K562 (cell line): ENCODE results near the gene PALLD.

Source experiments
- EP300 ChIP-seq: IDR thresholded peaks from 2 replicates; pipeline ENCODE4 v1.6.1; 2012; ENCODE audit warnings: low read length, improper control_type of control experiment
- MAZ ChIP-seq, 2 experiments: fragments of 450-650 bp in 1 of 2; sonication (generic) in 1 of 2; formaldehyde crosslinking; IDR thresholded peaks in 1 of 2; conservative IDR thresholded peaks in 1 of 2; 2 replicates each; pipeline versions ENCODE4 v1.4.0 to v1.5.0; 2020; ENCODE audit warnings: mild to moderate bottlenecking in 1 of 2, missing genetic modification reagents in 1 of 2
- RB1 ChIP-seq: fragments of 450-650 bp; IDR thresholded peaks from 2 replicates; pipeline ENCODE4 v1.6.1; 2017; ENCODE audit warnings: low read depth, mild to moderate bottlenecking
- SP1 ChIP-seq: sonication (generic); formaldehyde crosslinking; IDR thresholded peaks from 2 replicates; pipeline ENCODE4 v1.8.1; 2022; ENCODE audit warnings: mild to moderate bottlenecking, missing genetic modification reagents
- TF ChIP-seq, protein P1 (sequence below), 2 experiments: fragments of 450-650 bp; formaldehyde crosslinking in 1 of 2; IDR thresholded peaks; 2 replicates each; pipeline versions ENCODE4 v1.4.0 to v1.6.1; 2014 to 2020; ENCODE audit warnings: mild to moderate bottlenecking in 2 of 2, borderline replicate concordance in 1 of 2, low read depth in 1 of 2

DNA sequence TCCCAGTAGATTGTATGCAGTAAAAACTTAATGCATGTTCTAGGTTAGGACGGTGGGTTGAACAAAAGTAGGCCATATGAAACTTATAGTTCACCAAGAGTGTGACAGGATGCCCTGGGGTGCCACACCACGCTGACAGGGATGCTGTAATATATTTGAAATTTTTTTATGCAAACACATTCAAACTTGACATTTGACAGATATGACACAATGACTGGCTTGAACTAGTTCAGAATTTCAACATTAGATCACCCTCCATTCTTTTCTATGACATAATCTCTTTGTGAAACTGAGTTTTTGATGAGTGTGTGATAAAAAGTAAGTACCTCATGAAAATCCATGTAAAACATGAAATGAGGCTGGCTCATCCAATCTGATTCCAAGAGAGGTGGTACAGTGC is 198.4 kb downstream of the PALLD start:
- no peak for TF ChIP-seq RB1
- TF ChIP-seq MAZ (CRISPR knock-in tag; conservative IDR thresholded peaks at IDR 0.05 in 1 of 2, IDR thresholded peaks at IDR 0.05 in 1 of 2): no peak
- no peak for TF ChIP-seq SP1 (CRISPR knock-in tag)
- TF ChIP-seq EP300: no peak
- TF ChIP-seq, protein P1, sequence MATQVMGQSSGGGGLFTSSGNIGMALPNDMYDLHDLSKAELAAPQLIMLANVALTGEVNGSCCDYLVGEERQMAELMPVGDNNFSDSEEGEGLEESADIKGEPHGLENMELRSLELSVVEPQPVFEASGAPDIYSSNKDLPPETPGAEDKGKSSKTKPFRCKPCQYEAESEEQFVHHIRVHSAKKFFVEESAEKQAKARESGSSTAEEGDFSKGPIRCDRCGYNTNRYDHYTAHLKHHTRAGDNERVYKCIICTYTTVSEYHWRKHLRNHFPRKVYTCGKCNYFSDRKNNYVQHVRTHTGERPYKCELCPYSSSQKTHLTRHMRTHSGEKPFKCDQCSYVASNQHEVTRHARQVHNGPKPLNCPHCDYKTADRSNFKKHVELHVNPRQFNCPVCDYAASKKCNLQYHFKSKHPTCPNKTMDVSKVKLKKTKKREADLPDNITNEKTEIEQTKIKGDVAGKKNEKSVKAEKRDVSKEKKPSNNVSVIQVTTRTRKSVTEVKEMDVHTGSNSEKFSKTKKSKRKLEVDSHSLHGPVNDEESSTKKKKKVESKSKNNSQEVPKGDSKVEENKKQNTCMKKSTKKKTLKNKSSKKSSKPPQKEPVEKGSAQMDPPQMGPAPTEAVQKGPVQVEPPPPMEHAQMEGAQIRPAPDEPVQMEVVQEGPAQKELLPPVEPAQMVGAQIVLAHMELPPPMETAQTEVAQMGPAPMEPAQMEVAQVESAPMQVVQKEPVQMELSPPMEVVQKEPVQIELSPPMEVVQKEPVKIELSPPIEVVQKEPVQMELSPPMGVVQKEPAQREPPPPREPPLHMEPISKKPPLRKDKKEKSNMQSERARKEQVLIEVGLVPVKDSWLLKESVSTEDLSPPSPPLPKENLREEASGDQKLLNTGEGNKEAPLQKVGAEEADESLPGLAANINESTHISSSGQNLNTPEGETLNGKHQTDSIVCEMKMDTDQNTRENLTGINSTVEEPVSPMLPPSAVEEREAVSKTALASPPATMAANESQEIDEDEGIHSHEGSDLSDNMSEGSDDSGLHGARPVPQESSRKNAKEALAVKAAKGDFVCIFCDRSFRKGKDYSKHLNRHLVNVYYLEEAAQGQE (IDR thresholded peaks at IDR 0.05; ENCODE audit: borderline replicate concordance): no peak
- TF ChIP-seq, protein P1 (CRISPR knock-in tag; IDR thresholded peaks at IDR 0.05; ENCODE audit: low read depth): no peak
